Transverse colon (tissue), 3 donors: ENCODE measurements around the gene NOP16.

Experiments
- CTCF ChIP-seq, 5 experiments: fragments of 200-600 bp in 3 of 5; fragments of 450-650 bp in 2 of 5; sonication (generic) in 3 of 5; IDR thresholded peaks; 1 replicate in 2 of 5; 2 replicates in 3 of 5; pipeline ENCODE4 v1.5.1; 2016 to 2017; ENCODE audit warnings: antibody characterized with exemption in 5 of 5, inconsistent platforms in 3 of 5, mild to moderate bottlenecking in 2 of 5, moderate library complexity in 1 of 5
- POLR2A ChIP-seq: fragments of 450-650 bp; IDR thresholded peaks from one replicate; pipeline ENCODE4 v1.6.1; 2016; ENCODE audit warnings: antibody characterized with exemption, mild to moderate bottlenecking, moderate library complexity

DNA sequence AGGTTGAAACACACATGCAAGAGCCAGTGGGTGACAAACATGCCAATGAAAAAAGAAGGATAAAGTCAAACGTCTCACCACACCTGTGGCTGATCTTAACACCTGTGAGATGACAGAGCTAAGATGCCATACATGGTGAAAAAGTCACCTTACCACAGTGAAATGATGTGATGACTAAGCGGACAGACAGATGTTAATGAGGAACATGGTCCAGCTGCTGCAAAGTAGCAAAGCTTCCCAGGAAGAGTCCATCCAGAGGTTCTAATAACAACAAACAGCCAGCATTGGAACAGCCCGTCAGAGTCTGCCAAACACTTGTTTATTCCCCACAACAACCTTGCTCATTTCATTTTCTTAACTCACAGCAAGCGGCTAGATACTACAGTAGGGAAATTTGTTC lies 28.7 kb downstream of the NOP16 start:
- TF ChIP-seq CTCF (IDR thresholded peaks at IDR 0.05) (no peak), POLR2A (no peak)
